PC-3 (cell line): ENCODE data around the gene HNF4A. TPM values are rescaled to one million over a fixed set of nuclear protein-coding genes. Genes with fewer than 3 reads are reported as not detected.

Source experiments
- ATAC-seq: fragments of 200-7000 bp; cut with Tn5 transposase; 2 replicates; pipeline ENCODE4 v1.9.1; 2020; ENCODE audit warnings: mild to moderate bottlenecking, moderate library complexity
- Bru-seq: library from RNA; stranded (reverse); fragments of 400-500 nt; gene quantifications from one replicate; lab custom pipeline; 2021; lab: Mats Ljungman, UMichigan
- BruChase-seq, 2 experiments: library from RNA; stranded (reverse); fragments of 400-500 nt; gene quantifications; one replicate each; lab custom pipeline; 2021; lab: Mats Ljungman, UMichigan
- BruUV-seq: library from RNA; stranded (reverse); fragments of 400-500 nt; replicated peaks from 2 replicates; lab custom pipeline; 2021; lab: Mats Ljungman, UMichigan
- CTCF ChIA-PET: fragments of 300-600 bp; sonication (Branson Sonifier 250); formaldehyde crosslinking; loops from one replicate; lab custom pipeline; 2022; ENCODE audit warnings: antibody characterized with exemption; lab: Charles Lee
- POLR2A ChIA-PET: fragments of 300-600 bp; sonication (Branson Sonifier 250); formaldehyde crosslinking; loops from one replicate; lab custom pipeline; 2022; ENCODE audit warnings: antibody characterized with exemption; ENCODE audit not compliant: unreplicated experiment; lab: Charles Lee
- DNase-seq: peaks from one replicate; pipeline ENCODE4 v3.0.0-alpha.2; 2015
- H2AFZ ChIP-seq: fragments of 300-600 bp; sonication (generic); 2 replicates; pipeline ENCODE4 v1.6.0; 2016; ENCODE audit warnings: antibody characterized with exemption, low read length
- H3F3A ChIP-seq: fragments of 300-600 bp; sonication (generic); one replicate; pipeline ENCODE4 v1.6.0; 2017; ENCODE audit warnings: antibody characterized with exemption, low read length, control low read depth, mild to moderate bottlenecking; ENCODE audit not compliant: unreplicated experiment
- H3K27ac ChIP-seq: fragments of 300-600 bp; sonication (generic); 2 replicates; pipeline ENCODE4 v1.5.1; 2016; ENCODE audit warnings: mild to moderate bottlenecking, low read length
- H3K27me3 ChIP-seq: fragments of 300-600 bp; sonication (generic); 2 replicates; pipeline ENCODE4 v1.6.1; 2016; ENCODE audit warnings: low read length, mixed read lengths
- H3K36me3 ChIP-seq: fragments of 300-600 bp; sonication (generic); 2 replicates; pipeline ENCODE4 v1.6.1; 2016; ENCODE audit warnings: low read depth, mixed run types, low read length, mixed read lengths
- H3K4me1 ChIP-seq: fragments of 300-600 bp; sonication (generic); 2 replicates; pipeline ENCODE4 v1.5.1; 2016; ENCODE audit warnings: low read length; ENCODE audit not compliant: insufficient read depth
- H3K4me2 ChIP-seq: fragments of 300-600 bp; sonication (generic); 2 replicates; pipeline ENCODE4 v1.6.0; 2016; ENCODE audit warnings: low read length
- H3K4me3 ChIP-seq: fragments of 300-600 bp; sonication (generic); 2 replicates; pipeline ENCODE4 v1.5.1; 2016; ENCODE audit warnings: mild to moderate bottlenecking, low read length, mixed read lengths
- H3K79me2 ChIP-seq: fragments of 300-600 bp; sonication (generic); 2 replicates; pipeline ENCODE4 v1.6.1; 2017; ENCODE audit warnings: low read length, mixed read lengths
- H3K9ac ChIP-seq: fragments of 300-600 bp; sonication (generic); 2 replicates; pipeline ENCODE4 v1.6.0; 2016; ENCODE audit warnings: mild to moderate bottlenecking, low read length
- H3K9me2 ChIP-seq: fragments of 300-600 bp; sonication (generic); replicated peaks from 2 replicates; pipeline ENCODE4 v1.6.1; 2016; ENCODE audit warnings: mixed run types, low read length, mixed read lengths
- H3K9me3 ChIP-seq: fragments of 300-600 bp; sonication (generic); 2 replicates; pipeline ENCODE4 v1.6.1; 2016; ENCODE audit warnings: low read length, mixed read lengths
- H4K20me1 ChIP-seq: fragments of 300-600 bp; sonication (generic); 2 replicates; pipeline ENCODE4 v1.6.1; 2016; ENCODE audit warnings: low read length, mixed read lengths
- EZH2 ChIP-seq: fragments of 300-600 bp; sonication (generic); IDR thresholded peaks from one replicate; pipeline ENCODE4 v1.6.1; 2017; ENCODE audit warnings: antibody characterized with exemption, mild to moderate bottlenecking, low read length; ENCODE audit not compliant: unreplicated experiment
- EZH2phosphoT487 ChIP-seq: fragments of 300-600 bp; sonication (generic); IDR thresholded peaks from 2 replicates; pipeline ENCODE4 v1.6.1; 2018; ENCODE audit warnings: mild to moderate bottlenecking, antibody characterized with exemption, low read length, borderline replicate concordance
- intact Hi-C: fragments of 100-400 bp; cut with micrococcal nuclease; formaldehyde crosslinking; loops from 2 replicates; pipeline ENCODE4 v1.9.0; 2023
- long read RNA-seq: library from polyadenylated mRNA; unstranded; transcript quantifications from one replicate; pipeline ENCODE4 v2.0.0, GENCODE V29; 2021; ENCODE audit not compliant: unreplicated experiment
- total RNA-seq: library from RNA; depleted of rRNA; stranded (reverse); fragments of >200 nt; gene quantifications from 2 replicates; pipeline ENCODE4 v1.2.3, GENCODE V29; 2014; rRNA removed
- TF ChIP-seq, protein P1 (sequence below): fragments of 300-600 bp; sonication (generic); conservative IDR thresholded peaks from 2 replicates; pipeline ENCODE4 v1.5.1; 2017; ENCODE audit warnings: antibody characterized with exemption, low read depth, mild to moderate bottlenecking, low read length

The HNF4A gene
- not detected in 2 replicates for total RNA-seq
- percentile 1 among the genes with signal in this experiment for Bru-seq, nascent RNA
- BruChase-seq, experiment 1, labeled RNA remaining after a 6-hour chase, result percentile 1 among the genes with signal in this experiment
- not detected for BruChase-seq, experiment 2, labeled RNA remaining after a 2-hour chase
- long read RNA-seq, result 0 reads

DNA sequence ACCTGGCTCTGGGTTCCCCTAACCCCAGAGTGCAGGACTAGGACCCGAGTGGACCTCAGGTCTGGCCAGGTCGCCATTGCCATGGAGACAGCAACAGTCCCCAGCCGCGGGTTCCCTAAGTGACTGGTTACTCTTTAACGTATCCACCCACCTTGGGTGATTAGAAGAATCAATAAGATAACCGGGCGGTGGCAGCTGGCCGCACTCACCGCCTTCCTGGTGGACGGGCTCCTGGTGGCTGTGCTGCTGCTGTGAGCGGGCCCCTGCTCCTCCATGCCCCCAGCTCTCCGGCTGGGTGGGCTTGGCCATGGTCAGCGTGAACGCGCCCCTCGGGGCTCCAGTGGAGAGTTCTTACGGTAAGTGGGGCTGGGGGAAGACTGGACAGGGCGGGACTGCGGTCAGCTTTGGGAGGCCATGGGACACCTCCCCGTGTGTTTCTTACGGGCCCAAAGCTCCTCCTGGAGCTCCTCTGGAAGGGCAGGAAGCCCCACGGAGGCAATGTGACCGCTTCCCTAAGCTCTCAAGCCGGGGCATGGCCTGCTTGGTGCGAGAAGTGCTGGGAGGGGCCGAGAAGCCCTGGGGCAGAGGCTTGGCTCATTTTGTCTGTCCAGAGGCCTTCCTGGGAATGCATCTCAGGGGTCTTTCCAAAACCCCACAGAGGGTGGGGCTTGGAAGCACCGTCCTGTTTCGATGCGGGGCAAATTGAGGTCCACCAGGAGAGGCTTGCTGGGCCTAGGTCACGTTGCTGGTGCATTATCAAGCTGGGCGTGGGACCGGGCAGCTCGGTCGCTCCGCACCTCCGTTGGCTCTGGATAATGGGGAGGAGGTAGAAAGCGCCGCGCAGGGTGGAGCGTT is at the start of gene HNF4A:
HNF4A (plus strand) TSS at position 202 of the 855 bp plus-strand sequence; CDS start at position 308, 106 bp downstream.
- Histone ChIP-seq H3K9me2 (no peaks in the 10 kb centered on the region), H3K79me2 (no peaks in the 10 kb centered on the region), H3K4me3 (no peak within 1 kb of the TSS), H3K27ac (no peak within 1 kb of the TSS), H3K9me3 (no peaks in the 10 kb centered on the region), H3K27me3 (peaks cover 32% of the 10 kb centered on the region), H3F3A (no peaks in the 10 kb centered on the region), H2AFZ (no peak within 1 kb of the TSS), H3K4me1 (no peaks in the 10 kb centered on the region), H3K4me2 (no peak within 1 kb of the TSS), H4K20me1 (no peaks in the 10 kb centered on the region), H3K9ac (no peak within 1 kb of the TSS), H3K36me3 (no peaks in the 10 kb centered on the region)
- DNase-seq (no peak), ATAC-seq (no peak)
- no TSS peak for BruUV-seq
- ChIA-PET POLR2A (no interaction called here), CTCF (no interaction called here)
- TF ChIP-seq EZH2phosphoT487 (no peak), EZH2 (no peak)
- TF ChIP-seq, protein P1, sequence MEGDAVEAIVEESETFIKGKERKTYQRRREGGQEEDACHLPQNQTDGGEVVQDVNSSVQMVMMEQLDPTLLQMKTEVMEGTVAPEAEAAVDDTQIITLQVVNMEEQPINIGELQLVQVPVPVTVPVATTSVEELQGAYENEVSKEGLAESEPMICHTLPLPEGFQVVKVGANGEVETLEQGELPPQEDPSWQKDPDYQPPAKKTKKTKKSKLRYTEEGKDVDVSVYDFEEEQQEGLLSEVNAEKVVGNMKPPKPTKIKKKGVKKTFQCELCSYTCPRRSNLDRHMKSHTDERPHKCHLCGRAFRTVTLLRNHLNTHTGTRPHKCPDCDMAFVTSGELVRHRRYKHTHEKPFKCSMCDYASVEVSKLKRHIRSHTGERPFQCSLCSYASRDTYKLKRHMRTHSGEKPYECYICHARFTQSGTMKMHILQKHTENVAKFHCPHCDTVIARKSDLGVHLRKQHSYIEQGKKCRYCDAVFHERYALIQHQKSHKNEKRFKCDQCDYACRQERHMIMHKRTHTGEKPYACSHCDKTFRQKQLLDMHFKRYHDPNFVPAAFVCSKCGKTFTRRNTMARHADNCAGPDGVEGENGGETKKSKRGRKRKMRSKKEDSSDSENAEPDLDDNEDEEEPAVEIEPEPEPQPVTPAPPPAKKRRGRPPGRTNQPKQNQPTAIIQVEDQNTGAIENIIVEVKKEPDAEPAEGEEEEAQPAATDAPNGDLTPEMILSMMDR, result no peak
- intact Hi-C loops, result no loop called here

DNA sequence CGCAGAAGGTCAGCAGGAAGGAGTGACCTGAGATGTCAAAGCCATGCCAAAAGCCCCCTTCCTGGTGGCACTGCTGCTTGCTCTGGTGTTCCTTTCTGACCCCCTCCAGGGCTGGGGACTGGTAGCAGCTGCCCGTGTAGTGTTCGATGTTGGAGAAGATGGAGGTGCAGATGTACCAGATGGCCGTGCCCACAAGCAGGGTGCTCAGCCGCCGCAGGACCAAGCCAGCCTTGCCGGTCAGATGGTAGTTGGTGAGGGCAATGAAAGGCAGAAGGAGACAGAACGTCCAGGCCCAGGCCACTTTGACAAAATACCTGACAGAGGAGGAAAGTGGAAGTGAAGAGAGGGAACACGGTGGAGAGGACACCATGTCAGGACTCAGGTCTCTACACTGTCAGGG is 48.6 kb upstream of the HNF4A start:
- intact Hi-C loops, result no loop called here
- no peak for DNase-seq
- no peak for TF ChIP-seq EZH2phosphoT487
- no peak for TF ChIP-seq EZH2
- TF ChIP-seq, protein P1, result no peak
- Histone ChIP-seq H3K9me2 (no peaks in the 10 kb centered on the region), H4K20me1 (no peaks in the 10 kb centered on the region), H2AFZ (no peak overlapping the region), H3K27ac (no peak overlapping the region), H3K79me2 (peaks cover 24% of the 10 kb centered on the region), H3K4me1 (peaks cover 11% of the 10 kb centered on the region), H3K4me3 (no peak overlapping the region), H3K9ac (no peak overlapping the region), H3F3A (no peaks in the 10 kb centered on the region), H3K4me2 (no peak overlapping the region), H3K27me3 (no peaks in the 10 kb centered on the region), H3K9me3 (no peaks in the 10 kb centered on the region), H3K36me3 (no peaks in the 10 kb centered on the region)
- BruUV-seq, result no TSS peak
- no peak for ATAC-seq
- CTCF ChIA-PET, result no interaction called here
- POLR2A ChIA-PET, result no interaction called here
